ENCODE data around the gene DDX18.

The DDX18 gene

DNA sequence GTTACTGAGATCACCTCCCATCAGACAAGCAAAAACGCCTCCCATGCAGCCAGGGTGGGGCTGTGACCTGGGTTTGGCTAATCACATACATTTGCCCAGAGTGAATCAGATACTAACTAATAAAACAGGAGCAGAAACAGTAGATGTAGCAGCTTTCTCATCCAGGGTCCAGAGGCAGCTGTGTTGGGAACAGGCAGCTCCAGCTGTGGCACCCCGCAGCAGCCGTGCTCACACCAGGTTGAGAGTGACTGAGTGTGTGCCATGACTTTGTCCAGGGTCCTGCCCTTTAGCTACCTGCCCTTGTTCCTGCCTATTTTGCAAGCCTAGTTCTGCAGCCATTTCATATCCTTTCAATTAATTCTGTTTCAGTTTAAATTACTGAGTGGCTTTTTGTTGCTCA lies 20.5 kb downstream of the DDX18 start:
- DNase-seq (ENCODE audit: low read depth) = no peak

DNA sequence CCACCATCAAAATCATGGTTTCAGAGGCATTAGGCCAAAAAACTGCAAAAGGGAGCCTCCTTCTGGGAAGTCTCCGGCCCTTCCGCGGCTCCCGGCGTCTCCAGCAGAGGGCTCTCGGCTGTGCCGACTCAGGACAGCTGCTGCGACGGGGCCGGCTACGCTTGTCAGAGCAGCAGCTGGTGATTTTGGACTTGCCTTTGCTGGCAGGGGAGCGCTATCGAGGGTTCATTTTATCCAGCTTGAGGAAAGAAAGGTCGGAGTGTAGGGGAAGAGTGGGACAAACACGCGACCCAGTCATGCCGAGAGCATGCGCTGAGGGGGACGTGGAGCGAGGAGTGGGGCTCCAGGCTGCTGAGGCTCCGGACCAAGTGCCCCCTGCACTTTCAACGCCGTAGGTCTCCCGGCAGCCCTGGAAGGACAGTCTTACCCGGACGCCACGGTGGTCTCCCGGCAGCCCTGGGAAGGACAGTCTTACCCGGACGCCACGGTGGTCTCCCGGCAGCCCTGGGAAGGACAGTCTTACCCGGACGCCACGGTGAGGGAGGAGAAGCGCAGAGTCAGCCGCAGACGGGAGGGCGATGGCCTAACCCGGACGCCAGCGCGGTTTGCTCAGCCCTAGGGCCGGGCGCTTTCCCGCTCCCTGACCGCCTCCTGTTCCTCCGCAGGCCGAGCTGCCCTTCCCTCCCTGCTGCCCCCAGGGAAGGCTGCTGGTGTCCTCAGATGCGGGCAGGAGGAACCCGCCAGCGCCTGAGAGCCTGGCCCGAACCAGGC lies 21.7 kb downstream of the DDX18 start:
- peak; percentile 71 for DNase-seq (ENCODE audit: low read depth)

DNA sequence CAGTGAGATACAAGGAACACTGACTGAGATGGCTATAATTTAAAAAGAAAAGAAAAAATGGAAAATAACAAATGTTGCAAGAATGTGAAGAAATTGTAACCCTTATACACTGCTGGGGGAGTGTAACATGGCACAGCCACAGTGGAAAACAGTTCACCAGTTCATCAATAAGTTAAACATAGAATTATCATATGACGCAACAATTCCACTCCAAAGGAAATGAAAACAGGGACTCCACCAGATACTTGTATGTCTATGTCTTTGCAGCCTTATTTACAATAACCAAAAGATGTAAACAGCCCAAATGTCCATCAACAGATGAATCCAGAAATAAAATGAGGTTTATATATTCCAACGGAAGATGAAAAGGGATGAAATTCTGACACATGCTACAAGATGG lies 30.8 kb downstream of the DDX18 start:
- DNase-seq (ENCODE audit: low read depth) = no peak

DNA sequence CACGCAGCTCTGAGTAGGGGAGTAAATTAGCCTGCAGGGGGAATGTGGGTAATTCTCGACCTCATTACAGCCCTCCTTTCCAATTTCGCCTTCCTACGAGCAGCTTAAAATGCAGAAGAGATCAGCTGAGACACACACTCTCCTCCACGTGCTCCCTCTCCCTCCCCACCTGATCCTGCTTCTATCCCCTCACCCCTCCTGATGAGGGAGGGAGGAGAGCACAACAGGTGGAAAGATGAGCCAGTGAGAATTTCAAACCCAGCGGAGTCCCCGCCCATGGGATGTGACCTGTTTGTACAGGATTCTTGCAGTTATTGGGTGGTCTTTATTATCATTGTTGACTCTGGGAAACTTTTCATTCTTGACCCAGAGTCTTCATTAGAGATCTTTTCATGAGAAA lies 35.5 kb downstream of the DDX18 start:
- DNase-seq (ENCODE audit: low read depth) = no peak

DNA sequence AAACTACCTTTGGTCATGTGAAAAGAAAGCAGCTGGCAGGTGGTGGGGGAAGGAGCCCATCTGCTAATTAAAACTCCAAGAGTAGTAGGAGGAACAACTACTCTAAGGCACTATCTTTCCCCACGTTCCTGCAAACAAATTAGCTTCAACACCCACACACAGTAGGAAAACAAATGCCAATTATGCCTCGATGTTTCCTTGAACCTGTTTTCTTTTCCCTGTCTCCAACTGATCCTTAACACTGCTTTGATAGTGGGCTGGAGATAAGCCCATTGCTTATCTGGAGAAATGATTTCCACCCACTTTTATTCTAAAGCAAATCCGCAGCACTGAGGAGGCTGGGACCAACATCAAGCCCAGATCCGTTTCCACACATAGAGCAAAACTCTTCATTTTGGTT lies 36.0 kb downstream of the DDX18 start:
- DNase-seq (ENCODE audit: low read depth) = no peak

DNA sequence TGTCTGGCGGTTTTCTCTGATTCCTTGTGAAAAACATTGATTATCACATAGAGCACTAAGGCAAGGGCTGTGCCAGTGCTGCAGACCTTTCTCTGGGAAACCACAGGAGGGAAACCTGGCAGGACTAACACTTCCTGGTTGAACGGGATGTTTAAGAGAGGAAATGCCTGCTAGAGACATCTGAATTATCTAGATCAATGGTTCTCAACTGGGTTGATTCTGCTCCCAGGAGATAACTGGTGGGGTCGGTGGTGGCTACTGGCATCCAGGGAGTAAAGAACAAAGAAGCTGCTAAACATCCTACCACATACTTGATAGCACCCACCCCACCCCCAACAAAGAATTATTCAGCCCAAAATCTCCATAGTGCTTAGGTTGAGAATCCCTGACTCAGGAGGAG lies 37.5 kb downstream of the DDX18 start:
- no peak for DNase-seq (ENCODE audit: low read depth)

DNA sequence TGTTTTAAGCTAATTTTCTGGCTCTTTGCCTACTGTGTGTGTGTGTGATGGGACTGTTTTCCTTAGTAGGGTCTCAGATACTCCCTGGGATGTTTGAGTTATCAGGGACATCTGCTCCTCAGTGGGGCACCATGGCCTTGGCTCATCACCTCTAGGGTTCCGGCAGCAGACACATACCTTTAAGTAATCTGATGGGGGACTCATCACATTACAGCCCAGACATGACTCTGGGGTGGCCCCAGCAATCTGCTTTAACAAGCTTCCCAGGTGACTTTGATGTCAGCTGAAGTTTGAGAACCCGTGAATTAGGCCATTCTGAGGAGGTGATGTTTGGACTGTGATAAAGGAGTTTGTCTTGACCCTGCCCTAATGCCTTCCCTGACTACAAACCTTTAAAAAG lies 38.8 kb downstream of the DDX18 start:
- no peak for DNase-seq (ENCODE audit: low read depth)

DNA sequence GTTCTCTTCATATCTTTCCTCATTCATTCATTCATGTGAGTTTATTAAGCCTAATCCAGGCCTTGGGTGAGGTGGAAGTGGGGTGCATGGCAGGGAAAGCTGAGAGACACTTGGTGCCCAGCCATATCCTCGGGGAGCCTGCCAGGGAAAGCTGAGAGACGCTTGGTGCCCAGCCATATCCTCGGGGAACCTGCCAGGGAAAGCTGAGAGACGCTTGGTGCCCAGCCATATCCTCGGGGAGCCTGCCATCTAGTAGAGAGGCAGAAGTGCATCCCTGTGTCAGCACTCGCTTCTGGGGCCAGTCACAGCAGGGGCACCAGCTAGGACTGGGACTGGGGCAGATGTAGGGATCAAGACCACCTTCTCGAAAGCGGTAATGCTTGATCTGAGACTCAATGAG lies 39.4 kb downstream of the DDX18 start:
- no peak for DNase-seq (ENCODE audit: low read depth)

DNA sequence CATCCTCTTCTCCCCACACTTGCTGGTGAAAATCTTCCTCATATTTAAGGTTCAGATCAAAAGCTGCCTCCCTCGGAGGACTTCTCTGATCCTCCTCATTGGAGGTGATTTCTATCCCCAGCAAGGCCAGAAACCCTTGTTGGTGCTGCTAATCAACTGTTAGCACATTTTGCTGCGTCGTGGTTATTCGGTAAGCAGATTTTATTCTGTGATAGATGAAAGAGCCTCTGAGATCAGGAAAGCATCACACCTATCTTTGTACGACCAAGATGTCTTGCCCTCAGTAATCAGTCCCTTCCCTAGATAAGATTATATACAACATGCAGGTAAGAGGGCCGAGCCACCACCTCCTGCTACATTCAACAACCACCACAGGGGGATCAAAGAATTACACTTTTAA lies 40.1 kb downstream of the DDX18 start:
- no peak for DNase-seq (ENCODE audit: low read depth)

DNA sequence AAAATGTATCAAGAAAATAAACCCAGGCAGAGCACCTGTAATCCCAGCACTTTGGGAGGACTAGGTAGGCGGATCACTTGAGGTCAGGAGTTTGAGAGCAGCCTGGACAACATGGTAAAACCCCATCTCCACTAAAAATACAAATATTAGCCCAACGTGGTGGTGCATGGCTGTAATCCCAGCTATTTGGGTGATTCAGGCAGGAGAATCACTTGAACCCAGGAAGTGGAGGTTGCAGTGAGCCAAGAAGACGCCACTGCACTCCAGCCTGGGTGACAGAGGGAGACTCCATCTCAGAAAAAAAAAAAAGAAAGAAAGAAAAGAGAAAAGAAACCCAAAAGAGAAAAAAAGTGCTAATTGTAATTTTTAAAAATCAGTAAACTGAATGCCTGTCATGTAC lies 41.4 kb downstream of the DDX18 start:
- no peak for DNase-seq (ENCODE audit: low read depth)

DNA sequence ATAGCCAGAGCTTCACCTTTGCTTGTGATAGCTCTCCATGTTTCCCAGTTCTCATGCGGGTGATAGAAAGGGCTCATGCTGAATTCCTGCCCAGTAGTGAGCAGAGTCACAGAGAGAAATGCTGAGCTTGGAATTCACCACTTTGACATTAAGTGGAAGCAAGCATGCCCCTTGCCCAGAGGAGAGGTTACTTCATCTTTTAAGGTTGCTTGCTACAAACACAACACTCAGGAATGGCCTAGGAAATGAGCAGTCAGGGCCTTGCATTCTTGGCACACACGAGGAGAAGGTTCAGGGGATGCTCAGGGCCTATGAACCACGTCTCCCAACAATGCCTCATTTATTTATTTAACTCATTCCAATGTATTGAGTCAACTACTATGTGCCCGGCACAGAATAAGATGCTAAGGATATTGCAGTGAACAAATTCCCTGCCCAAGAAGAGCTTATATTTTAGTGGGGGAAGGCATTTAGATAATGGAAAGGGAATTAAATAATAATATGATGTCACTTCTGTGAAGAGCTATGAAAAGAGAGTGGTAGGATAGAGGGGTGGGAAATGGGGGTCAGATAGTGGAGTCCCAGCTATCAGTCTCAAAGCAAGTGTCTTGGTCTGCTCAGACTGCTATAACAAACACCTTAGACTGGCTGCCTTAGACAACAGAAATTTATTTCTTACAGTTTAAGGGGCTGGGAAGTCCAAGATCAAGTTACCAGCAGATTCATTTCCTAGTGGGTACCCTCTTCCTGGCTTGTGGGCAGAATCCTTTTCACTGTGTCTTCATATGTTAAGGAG lies 42.1 kb downstream of the DDX18 start:
- peak; percentile 86 for DNase-seq (ENCODE audit: low read depth)

DNA sequence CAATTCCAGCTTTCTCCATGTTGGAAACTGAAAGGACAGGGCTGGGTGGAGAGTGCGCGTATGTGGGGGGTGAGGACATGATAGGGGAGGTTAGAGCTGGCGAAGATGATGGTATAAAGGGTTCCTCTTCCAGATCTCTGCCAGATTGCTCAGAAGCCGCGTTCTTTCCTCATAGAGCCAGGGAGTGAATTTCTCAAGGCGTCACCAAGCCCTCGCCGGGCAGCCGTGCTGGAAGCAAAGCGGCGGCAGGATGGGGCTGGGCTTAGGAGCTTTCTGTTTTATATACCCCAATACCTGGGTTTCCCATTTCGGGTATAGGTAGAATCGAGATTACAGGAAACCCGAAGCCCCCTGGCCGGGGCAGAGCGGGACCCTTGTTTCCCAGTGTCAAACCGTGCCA lies 43.8 kb downstream of the DDX18 start:
- DNase-seq (ENCODE audit: low read depth) = no peak

DNA sequence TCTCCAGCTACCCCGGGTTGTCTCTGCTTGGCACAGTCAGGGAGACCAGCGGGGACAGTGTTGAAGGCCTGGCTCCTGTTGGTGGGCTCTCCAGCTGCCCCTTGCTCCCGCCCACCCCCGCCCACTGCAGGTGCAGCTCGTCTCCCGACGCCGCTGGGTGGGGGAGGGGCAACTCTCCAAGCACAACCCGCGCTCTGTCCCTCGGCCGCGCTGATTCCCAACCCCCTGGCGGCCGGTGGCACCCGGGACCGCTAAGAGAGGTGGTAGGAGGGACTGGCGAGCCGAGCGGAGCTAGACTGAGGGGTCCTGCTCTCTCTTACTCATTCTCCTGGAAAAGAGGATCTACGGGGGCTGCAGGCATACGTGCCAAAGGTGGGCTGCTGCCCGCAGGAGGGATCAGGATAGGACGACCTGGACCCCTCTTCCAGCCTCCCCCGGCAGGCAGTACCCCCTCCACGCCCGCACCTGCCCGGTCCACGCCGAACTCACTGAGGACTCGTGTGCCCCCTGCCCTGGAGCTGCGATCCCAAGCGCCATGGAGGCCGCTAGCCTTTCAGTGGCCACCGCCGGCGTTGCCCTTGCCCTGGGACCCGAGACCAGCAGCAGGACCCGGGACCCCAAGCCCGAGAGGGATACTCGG lies 44.5 kb downstream of the DDX18 start:
- DNase-seq (ENCODE audit: low read depth) = no peak

DNA sequence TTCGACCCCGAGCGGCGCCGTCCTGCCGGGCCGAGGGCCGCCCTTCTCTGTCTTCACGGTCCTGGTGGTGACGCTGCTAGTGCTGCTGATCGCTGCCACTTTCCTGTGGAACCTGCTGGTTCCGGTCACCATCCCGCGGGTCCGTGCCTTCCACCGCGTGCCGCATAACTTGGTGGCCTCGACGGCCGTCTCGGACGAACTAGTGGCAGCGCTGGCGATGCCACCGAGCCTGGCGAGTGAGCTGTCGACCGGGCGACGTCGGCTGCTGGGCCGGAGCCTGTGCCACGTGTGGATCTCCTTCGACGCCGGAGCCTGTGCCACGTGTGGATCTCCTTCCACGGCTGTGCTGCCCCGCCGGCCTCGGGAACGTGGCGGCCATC lies 45.0 kb downstream of the DDX18 start:
- DNase-seq (ENCODE audit: low read depth) = no peak

DNA sequence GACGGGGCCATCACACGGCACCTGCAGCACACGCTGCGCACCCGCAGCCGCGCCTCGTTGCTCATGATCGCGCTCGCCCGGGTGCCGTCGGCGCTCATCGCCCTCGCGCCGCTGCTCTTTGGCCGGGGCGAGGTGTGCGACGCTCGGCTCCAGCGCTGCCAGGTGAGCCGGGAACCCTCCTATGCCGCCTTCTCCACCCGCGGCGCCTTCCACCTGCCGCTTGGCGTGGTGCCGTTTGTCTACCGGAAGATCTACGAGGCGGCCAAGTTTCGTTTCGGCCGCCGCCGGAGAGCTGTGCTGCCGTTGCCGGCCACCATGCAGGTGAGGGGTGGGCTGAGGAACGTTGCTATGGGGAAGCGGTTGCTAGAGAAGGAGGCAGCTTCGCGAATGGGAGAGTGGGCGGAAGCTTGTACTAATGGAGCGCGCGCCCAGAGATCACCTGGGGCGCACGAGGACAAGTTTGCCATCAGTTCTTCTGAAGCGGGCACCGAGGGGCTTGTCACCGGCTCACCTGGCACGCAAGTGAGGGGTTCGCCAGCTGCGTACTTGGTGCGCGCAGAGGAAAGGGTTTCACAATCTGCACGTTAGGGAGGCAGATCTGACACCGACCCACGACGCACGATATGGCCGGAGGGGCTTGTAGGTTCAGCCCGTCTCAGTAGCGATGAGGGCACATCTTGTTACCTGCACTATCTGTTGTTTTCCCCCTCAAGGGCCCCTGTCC lies 45.6 kb downstream of the DDX18 start:
- no peak for DNase-seq (ENCODE audit: low read depth)

DNA sequence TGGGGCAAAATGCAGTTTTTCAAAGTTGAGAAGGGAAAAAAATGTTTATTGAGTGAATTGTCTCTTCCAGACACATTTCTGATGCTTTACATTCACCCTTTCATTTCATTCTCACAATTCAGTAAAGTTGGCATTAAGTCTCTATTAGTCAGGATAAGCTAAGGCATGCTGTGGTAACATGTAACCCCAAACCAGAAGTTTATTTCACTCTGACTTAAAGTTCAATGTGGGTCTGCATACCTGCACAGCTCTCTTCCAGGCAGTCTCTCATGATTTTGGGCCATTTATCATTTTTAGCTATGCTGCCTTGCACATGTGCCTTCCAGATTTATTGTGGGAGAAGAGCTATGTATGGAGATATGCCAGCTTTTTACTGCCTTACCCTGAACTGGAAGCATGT lies 48.0 kb downstream of the DDX18 start:
- no peak for DNase-seq (ENCODE audit: low read depth)

DNA sequence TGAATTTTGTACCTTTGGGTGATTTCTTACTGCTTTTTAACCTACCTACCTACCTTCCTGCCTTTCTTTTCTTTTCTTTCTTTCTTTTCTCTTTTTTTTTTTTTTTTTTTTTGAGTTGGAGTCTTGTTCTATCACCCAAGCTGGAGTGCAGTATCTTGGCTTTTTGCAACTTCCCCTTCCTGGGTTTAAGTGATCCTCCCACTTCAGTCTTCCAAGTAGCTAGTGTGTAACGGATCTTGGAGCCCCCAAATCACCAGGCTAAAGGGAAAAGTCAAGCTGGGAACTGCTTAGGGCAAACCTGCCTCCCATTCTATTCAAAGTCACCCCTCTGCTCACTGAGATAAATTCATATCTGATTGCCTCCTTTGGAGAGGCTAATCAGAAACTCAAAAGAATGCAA lies 61.3 kb downstream of the DDX18 start:
- no peak for DNase-seq (ENCODE audit: low read depth)

DNA sequence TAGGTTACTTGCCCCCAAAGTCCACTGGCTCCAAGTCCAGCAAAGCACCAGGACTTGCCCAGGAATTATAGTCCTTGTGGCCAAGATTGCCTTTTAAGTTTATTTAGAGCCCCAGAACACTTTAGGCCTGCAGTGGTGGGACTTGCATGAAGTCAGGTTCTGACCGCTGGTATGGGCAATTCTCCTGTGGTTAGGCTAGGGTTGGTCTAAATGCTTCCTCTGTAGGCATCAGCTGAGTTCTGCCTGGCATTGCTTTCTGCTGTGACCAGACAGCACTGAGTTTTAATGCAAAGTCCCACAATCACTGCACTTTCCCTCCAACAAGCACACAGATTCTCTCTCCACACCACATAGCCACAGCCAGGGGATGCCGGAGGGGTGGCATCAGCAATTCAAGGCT lies 64.5 kb downstream of the DDX18 start:
- DNase-seq (ENCODE audit: low read depth) = no peak
